ENCODE data around the gene UBE2N. TPM values are rescaled to one million over a fixed set of nuclear protein-coding genes. Genes with fewer than 3 reads are reported as not detected.

Gene UBE2N
- total and polyA plus RNA-seq, 2 donors (not counting 3 experiments of a cell fraction or from before 2014, with no cell fraction given): 59.2 to 125 TPM

DNA sequence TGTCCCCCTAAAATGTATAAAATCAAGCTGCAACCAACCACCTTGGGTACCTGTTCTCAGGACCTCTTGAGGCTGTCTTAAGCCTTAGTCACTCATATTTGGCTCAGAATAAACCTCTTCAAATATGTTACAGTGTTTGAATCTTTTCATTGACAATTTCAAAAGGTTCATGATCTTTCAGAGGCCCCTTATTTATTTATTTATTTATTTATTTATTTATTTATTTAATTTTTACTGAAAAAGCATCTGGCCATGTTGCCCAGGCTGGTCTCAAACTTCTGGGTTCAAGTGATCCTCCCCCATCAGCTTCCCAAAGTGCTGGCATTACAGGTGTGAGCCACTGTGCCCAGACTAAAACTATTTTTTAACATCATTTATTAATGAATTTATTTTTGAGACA lies 72.2 kb downstream of the UBE2N start:
- Histone ChIP-seq H3K4me3 (replicated peaks in 1 of 3; ENCODE audit: insufficient read depth in 1 of 3, low read depth in 1 of 3, low read length in 3 of 3) (no peak overlapping the region), H4K20me1 (replicated peaks; ENCODE audit: control insufficient read depth, extremely low read depth, insufficient read depth, low read length) (no peaks in the 10 kb centered on the region), H3K9me1 (replicated peaks; ENCODE audit: control insufficient read depth, extremely low read depth, insufficient read depth, low read length) (no peaks in the 10 kb centered on the region), H3K79me2 (ENCODE audit: control insufficient read depth, insufficient read depth, low read length) (no peaks in the 10 kb centered on the region), H3K9ac (replicated peaks; ENCODE audit: extremely low read depth, insufficient read depth, low read length) (no peak overlapping the region), H3K4me2 (ENCODE audit: insufficient read depth, low read length) (no peak overlapping the region), H2AFZ (ENCODE audit: low read depth, low read length) (no peak overlapping the region), H3K9me3 (replicated peaks; ENCODE audit: control insufficient read depth, insufficient read depth, low read length) (no peaks in the 10 kb centered on the region), H3K36me3 (ENCODE audit: control insufficient read depth in 2 of 2, extremely low read depth in 1 of 2, insufficient read depth in 2 of 2, low read length in 2 of 2) (no peaks in the 10 kb centered on the region), H3K4me1 (ENCODE audit: control insufficient read depth, extremely low read depth, insufficient read depth, low read length) (peaks cover 10% of the 10 kb centered on the region), H3K27ac (ENCODE audit: insufficient read depth, low read depth, low read length) (no peak overlapping the region), H3K27me3 (ENCODE audit: control insufficient read depth in 2 of 2, insufficient read depth in 2 of 2, low read length in 2 of 2) (no peaks in the 10 kb centered on the region)
- no peak for TF ChIP-seq POLR2A (IDR thresholded peaks at IDR 0.05; ENCODE audit: low read depth, low read length)
- POLR2A ChIA-PET: no interaction called here
- CTCF ChIA-PET: no interaction called here
- BruUV-seq (replicated peaks): no TSS peak
- dilution Hi-C loops (cut with MboI; ENCODE audit: extremely low pct_ligation_motif_present, low sequenced_read_pairs): no loop called here
- no peak for DNase-seq (ENCODE audit: low read depth, low spot score)
- intact Hi-C loops (cut with micrococcal nuclease): no loop called here
- no peak for FAIRE-seq

DNA sequence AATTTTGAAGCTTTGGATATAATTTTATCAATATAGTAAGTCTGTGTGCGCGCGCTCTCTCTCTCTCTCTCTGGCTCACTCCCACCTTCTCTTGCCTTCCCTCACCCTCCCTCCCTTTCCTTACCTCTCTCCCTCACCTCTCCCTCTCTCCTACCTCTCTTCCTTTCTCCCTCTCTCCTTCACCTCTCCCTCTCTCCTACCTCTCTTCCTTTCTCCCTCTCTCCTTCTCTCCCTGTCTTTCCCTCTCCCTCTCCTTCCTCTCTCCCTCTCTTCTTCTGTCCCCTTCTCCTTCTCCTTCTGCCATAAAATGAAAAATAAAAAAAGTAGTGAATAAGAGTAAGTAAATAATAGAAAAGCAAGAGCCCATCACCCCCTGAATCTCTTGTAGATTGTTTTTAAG lies 73.0 kb downstream of the UBE2N start:
- no TSS peak for BruUV-seq (replicated peaks)
- dilution Hi-C loops (cut with MboI; ENCODE audit: extremely low pct_ligation_motif_present, low sequenced_read_pairs): no loop called here
- FAIRE-seq (no peak), DNase-seq (ENCODE audit: low read depth, low spot score) (no peak)
- intact Hi-C loops (cut with micrococcal nuclease): no loop called here
- H3K36me3 ChIP-seq (ENCODE audit: control insufficient read depth in 2 of 2, extremely low read depth in 1 of 2, insufficient read depth in 2 of 2, low read length in 2 of 2): no peaks in the 10 kb centered on the region
- no peaks in the 10 kb centered on the region for H3K9me1 ChIP-seq (replicated peaks; ENCODE audit: control insufficient read depth, extremely low read depth, insufficient read depth, low read length)
- no peak for TF ChIP-seq MAX (IDR thresholded peaks at IDR 0.05; ENCODE audit: insufficient read depth, insufficient read length)
- TF ChIP-seq POLR2AphosphoS5 (IDR thresholded peaks at IDR 0.05; ENCODE audit: insufficient read depth, low read depth, low read length): no peak
- TF ChIP-seq GATA2 (IDR thresholded peaks at IDR 0.05; ENCODE audit: insufficient read depth, insufficient read length, low read depth, low read length): no peak
- TF ChIP-seq POLR2A (IDR thresholded peaks at IDR 0.05; ENCODE audit: low read depth, low read length): no peak
- no peak for TF ChIP-seq FOS (IDR thresholded peaks at IDR 0.05; ENCODE audit: borderline replicate concordance, insufficient read depth, low read length)
- no peak for TF ChIP-seq EZH2 (IDR thresholded peaks at IDR 0.05; ENCODE audit: borderline replicate concordance, low read depth, low read length, severe bottlenecking)
- TF ChIP-seq MYC (IDR thresholded peaks at IDR 0.05; ENCODE audit: low read depth, low read length): no peak
- TF ChIP-seq JUN (IDR thresholded peaks at IDR 0.05; ENCODE audit: borderline replicate concordance, insufficient read depth, insufficient read length, low read depth): no peak
- TF ChIP-seq CTCF (IDR thresholded peaks at IDR 0.05; ENCODE audit: extremely low read depth in 1 of 2, insufficient read depth in 1 of 2, low read depth in 1 of 2, low read length in 2 of 2): no peak
- no peak overlapping the region for H3K9ac ChIP-seq (replicated peaks; ENCODE audit: extremely low read depth, insufficient read depth, low read length)
- H3K27ac ChIP-seq (ENCODE audit: insufficient read depth, low read depth, low read length): no peak overlapping the region
- no peak overlapping the region for H3K4me2 ChIP-seq (ENCODE audit: insufficient read depth, low read length)
- H4K20me1 ChIP-seq (replicated peaks; ENCODE audit: control insufficient read depth, extremely low read depth, insufficient read depth, low read length): no peaks in the 10 kb centered on the region
- H3K79me2 ChIP-seq (ENCODE audit: control insufficient read depth, insufficient read depth, low read length): no peaks in the 10 kb centered on the region
- H3K27me3 ChIP-seq (ENCODE audit: control insufficient read depth in 2 of 2, insufficient read depth in 2 of 2, low read length in 2 of 2): no peaks in the 10 kb centered on the region
- H3K4me1 ChIP-seq (ENCODE audit: control insufficient read depth, extremely low read depth, insufficient read depth, low read length): peaks cover 10% of the 10 kb centered on the region
- no peaks in the 10 kb centered on the region for H3K9me3 ChIP-seq (replicated peaks; ENCODE audit: control insufficient read depth, insufficient read depth, low read length)
- H3K4me3 ChIP-seq (replicated peaks in 1 of 3; ENCODE audit: insufficient read depth in 1 of 3, low read depth in 1 of 3, low read length in 3 of 3): no peak overlapping the region
- H2AFZ ChIP-seq (ENCODE audit: low read depth, low read length): no peak overlapping the region
- ChIA-PET POLR2A (no interaction called here), CTCF (no interaction called here)

All from endothelial cell of umbilical vein (primary cell).